ENCODE measurements around the gene TMEM185B.
"Not testable (repeated sequence)": the region's sequence is repeated elsewhere in the genome, so short reads cannot be mapped to it uniquely, and the experiment has no call there.

Gene TMEM185B

DNA sequence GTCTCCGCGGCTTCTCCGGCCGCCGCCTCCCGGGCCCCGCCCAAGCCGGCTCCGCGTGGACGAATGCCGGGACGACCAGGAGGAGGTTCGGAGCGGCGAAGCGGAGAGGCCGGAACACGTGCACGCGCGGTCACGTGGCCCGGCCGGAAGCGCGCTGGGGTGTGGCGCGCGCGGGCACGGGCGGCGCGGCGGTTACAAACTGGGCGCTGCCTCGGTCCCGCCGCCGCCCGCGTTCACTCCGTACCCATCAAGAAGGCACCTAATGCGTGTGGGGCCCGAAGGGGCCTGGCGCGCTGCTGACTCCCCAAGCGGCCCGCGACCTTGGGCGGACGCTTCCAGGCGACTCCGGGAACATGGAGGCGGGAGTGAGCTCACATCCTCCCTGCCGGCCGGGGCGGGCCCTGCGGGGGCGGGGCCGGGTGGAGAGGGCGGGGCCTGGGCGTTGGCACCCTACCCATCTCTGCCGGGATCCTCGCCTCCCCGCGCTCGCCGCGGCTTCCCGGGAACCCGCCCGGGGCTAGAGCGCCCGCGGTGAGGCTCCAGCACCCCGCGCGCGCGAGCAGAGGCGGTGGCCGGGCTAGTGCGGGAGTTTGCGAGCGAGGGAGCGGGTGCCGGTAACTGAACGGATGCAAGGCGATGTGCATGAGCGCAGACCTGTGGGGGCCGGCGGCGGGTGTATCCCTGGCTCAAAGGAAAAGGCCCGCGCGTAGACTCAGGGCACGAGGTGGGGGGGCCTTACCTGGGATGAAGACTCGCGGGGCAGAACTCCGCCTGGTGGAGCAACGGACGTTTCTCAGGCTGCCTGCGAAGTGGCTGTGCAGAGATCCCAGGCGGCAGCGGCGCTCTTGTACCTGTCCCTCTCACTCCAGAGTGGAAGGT is at the start of gene TMEM185B:
TSS of gene TMEM185B (minus strand) at position 367 of the 879 bp plus-strand sequence. CDS start 424 bp downstream, outside the sequence.
- DNase-seq (ENCODE audit: low read depth), result peak; percentile 78

DNA sequence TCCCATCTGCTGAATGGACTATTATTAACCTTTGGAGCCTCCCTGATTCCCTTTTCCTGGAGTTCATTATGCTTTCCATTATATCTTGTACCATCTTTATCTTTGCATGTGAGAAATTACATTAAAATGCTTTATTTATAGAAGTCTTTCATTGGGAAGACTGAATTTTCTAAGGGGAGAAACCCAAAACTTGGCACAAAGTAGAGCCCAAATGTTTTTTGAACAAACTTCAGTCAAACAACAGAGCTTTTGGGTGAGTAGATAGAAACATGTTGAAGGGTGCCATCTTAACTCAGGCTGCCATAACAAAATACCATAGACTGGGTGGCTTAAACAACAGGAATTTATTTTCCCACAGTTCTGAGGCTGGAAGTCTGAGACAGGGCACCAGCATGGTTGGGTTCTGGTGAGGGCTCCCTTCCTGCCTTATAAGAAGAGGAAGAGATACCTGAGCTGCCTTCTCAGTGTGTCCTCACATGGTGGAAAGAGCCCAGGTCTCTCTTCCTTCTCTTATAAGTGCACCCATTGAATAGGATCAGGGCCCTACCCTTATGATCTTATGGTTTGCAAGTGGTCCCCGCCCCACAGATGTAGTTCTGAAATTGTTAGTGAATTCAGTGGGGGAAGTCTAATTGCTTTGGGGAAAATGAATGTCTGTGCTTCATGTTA is 48.6 kb upstream of the TMEM185B start:
- no peak for DNase-seq (ENCODE audit: low read depth)

- no peak for DNase-seq (ENCODE audit: low read depth)
Measured at GRCh38 chr2:120269816-120270215, 46.6 kb upstream of the TMEM185B start.

DNA sequence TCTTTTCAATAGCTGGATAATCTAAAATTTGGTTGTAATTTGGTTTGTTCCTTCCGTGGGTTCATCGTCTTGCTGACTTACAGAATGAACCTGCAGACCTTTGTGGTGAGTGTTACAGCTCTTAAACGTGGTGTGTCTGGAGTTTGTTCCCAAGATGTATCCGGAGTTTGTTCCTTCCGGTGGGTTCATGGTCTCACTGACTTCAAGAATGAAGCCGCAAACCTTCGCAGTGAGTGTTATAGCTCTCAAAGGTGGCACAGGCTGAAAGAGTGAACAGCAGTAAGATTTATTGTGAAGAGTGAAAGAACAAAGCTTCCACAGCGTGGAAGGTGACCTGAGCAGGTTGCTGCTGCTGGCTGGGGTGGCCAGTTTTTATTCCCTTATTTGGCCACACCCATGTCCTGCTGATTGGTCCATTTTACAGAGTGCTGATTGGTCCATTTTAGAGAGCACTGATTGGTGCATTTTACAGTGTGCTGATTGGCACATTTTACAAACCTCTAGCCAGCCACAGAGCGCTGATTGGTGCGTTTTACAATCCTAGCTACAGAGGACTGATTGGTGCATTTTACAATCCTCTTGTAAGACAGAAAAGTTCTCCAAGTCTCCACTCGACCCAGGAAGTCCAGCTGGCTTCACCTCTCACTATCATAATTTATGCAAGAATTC is 46.0 kb upstream of the TMEM185B start:
- DNase-seq (ENCODE audit: low read depth), result no peak

DNA sequence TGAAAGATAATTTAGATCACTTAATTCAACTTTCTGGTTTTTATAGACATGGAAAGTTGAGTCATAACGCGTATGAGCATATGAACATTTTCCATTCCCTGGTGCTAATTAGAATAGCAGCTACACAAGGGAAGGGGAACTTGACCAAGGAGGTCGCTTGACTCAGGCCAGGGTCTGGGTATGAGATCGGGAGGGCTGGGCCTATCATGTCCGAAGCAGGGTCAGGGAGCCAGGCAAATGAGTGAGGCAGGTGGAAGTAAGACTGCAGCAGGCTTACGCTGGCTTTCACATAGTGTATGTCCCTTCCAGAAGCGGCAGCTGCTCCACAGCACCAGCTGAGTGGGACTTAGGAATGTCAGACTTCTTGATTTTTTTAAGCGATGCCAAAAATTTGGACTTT is 44.1 kb upstream of the TMEM185B start:
- no peak for DNase-seq (ENCODE audit: low read depth)

GRCh38 chr2:120265006-120265405 is 41.8 kb upstream of the TMEM185B start:
- no peak for DNase-seq (ENCODE audit: low read depth)

DNA sequence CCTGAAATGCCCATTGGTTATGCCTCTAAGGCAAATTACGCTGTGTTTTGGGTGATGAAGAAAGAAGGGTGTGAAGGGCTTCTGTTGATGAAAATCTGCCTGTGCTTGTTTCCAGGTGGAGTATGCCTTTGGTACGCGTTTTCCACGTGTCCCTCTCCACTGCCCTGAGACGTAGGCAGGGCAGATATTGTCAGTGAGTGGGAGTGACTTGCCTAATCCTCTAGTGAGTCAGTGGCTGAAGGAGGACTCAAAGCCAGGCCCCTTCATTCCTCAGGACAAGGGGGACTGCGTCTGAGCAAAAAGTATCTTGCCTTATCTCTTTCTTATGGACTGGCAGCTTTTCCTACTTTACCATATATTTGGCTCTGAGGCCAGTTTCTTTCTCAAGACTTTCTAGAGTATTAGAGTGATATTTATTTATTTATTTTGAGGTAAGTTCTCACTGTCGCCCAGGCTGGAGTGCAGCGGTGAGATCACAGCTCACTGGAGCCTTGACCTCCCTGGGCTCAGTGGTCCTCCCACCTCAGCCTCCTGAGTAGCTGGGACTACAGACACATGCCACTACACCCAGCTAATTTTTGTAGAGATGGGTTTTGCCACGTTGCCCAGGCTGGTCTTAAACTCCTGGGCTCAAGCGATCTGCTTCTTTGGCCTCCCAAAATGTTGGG is 39.7 kb upstream of the TMEM185B start:
- no peak for DNase-seq (ENCODE audit: low read depth)

DNA sequence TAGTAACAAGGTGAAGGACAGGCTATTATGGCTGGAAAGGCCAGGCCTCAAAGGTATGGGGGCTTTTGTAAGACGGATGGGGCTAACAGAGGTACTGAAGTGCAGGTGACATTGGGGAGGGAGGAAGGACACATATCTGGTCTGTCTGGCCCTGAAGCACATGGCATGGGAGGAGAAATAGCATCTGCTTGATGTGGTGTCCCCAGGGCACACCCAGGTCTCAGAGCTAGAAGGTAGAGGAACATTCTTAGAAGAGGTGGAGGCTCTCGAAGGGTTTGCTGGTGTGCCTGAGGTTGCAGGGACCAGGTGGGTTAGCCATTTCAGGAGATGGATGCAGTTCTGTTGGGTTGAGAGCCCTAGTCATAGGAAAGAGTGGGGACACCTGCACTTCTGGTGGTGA is 39.0 kb upstream of the TMEM185B start:
- no peak for DNase-seq (ENCODE audit: low read depth)

- no peak for DNase-seq (ENCODE audit: low read depth)
Measured at GRCh38 chr2:120261387-120262006, 38.3 kb upstream of the TMEM185B start.

- no peak for DNase-seq (ENCODE audit: low read depth)
Measured at GRCh38 chr2:120260736-120261135, 37.5 kb upstream of the TMEM185B start.

- not testable (repeated sequence) for DNase-seq (ENCODE audit: low read depth)
Measured at GRCh38 chr2:120259939-120260338, 36.7 kb upstream of the TMEM185B start.

GRCh38 chr2:120258196-120258595 is 35.0 kb upstream of the TMEM185B start:
- no peak for DNase-seq (ENCODE audit: low read depth)

GRCh38 chr2:120257522-120257921 is 34.3 kb upstream of the TMEM185B start:
- DNase-seq (ENCODE audit: low read depth), result no peak

GRCh38 chr2:120256651-120257000 is 33.4 kb upstream of the TMEM185B start:
- DNase-seq (ENCODE audit: low read depth), result no peak

DNA sequence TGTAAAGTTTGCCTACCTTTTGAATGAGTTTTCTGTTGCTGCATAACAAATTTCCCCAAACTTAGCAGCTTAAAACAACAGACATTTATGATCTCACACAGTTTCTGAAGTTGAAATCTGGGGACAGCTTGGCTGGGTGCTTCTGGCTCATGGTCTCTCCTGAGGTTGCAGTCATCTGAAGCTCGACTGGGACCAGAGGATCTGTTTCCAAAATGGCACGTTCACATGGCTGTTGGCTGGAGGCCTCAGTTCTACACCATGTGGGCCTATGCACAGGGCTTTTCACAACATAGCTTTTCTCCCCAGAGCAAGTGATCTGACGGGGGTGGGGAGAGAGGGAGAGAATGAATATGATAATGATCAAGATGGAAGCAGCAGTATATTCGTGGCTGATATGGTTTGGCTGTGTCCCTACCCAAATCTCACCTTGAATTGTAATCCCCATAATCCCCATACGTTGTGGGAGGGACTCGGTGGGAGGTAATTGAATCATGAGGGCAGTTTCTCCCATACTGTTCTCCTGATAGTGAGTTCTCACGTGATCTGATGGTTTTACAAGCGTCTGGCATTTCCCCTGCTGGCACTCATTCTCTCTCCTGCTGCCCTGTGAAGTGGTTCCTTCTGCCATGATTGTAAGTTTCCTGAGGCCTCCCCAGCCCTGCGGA is 32.9 kb upstream of the TMEM185B start:
- no peak for DNase-seq (ENCODE audit: low read depth)

DNA sequence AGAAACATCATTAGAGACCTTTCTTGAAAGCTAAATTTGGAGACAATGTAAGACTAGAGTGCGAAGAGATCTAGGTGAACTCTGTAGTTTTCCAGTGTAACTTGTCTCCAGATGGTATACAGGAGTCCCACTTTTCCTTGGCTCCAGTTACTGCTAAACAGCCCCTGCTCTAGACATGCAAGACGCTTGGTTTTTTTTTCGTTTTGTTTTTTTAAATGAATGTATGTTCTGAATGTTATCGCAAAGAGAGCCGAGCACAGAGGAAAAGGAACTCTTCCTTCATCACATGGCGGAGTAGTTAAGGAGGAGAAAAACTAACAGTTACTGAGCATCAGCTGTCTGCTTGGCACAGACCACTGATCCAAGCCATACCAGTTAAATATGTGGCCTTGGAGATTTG is 31.9 kb upstream of the TMEM185B start:
- no peak for DNase-seq (ENCODE audit: low read depth)

GRCh38 chr2:120254178-120254577 is 31.0 kb upstream of the TMEM185B start:
- DNase-seq (ENCODE audit: low read depth), result no peak

DNA sequence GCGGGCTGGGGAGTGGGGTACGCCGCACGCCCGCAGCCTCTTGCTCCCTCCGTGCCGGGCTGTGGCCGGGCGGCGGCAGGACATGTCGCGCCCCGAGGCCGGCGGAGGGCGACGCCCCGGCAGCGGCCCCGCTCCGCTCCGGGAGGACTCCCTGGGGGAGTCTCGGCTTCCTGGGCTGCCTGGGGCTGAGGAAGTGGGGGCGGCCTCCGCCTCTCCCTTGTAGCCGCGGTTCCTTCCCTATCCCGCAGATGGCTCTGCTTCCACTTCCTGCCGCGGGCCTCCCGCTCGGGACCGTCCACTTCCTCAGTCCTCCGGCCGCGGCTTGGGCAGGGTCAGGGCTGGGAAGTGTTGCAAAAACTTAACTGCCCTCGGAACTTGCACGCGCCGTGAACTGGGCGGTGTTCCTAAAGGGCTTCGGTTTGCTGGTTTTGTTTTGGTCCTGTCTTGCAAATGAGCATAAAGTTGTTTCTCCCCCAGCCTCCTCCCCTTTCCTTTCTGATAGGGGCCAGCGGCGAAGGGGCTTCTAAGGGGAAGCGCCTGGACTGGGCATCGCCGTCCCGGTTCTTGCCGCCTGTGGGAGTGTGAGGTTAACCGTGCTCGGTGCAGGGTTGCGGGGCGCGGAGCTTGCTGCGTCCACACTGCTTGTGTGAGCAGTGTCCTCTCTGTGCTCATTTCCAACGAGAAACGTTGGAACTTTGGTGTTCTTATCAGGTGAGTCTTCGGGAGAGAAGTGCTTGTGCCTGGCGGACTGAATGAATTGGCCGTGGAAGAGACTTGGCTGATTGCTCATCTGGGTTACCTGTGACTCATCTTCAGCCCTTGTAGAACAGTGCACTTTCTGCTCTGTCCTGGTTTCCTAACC is 30.1 kb upstream of the TMEM185B start:
- DNase-seq (ENCODE audit: low read depth), result no peak

DNA sequence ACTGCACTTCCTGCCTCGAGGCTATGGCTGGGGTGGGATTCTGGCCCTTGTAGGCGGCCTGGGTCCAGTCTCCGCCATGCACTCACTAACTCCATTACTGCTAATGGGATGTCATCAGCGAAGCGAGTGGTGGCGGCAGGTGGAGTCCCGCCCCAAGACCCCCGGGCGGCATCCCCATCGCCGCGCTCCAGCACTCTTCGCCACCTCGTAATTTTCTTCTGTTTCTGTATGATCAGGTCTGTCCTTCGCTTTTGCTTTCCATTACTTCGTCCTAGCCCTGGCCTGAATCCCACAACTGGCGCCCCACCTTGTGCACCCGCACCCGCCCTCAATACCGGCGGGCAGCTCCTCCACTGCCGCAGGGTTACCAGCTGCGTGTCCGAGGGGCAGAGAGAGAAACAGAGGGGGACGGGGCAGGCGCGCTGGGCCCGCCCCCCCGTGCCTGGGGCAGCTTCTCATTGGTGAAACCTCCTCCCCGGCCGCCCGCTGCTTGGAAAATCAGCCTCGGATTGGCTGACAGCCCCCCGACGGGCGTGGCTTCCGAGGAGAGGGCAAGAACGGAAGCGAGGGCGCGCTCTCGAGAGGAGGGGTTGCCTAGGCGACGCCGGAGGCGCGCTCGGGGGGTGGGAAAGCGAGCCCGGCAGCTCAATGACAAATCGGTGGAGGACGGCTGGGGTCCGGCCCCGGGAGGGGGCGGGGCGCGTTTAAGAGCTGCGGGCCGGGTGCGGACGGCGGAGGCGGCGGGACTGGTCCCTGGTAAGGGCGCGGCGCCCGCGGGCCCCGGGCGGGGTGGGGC is 29.2 kb upstream of the TMEM185B start, which contains the start of gene RALB:
TSS of gene RALB (plus strand) at position 628 of the 796 bp plus-strand sequence. CDS start 25,813 bp downstream, outside the sequence.
- peak; percentile 98 for DNase-seq (ENCODE audit: low read depth)
